Hindlimb muscle (tissue), 1 donor: ENCODE results near the gene OPCML. TPM values are rescaled to one million over a fixed set of nuclear protein-coding genes. Genes with fewer than 3 reads are reported as not detected.
A peak's percentile ranks its signal among the peaks of the same experiment; 100 is the strongest.

Experiments
- DNase-seq: peaks from one replicate; pipeline ENCODE4 v3.0.0-alpha.2; 2013
- polyA plus RNA-seq: library from polyadenylated mRNA; unstranded; fragments of 120-200 nt; gene quantifications from one replicate; pipeline ENCODE4 v1.2.1, GENCODE V29; 2013; ENCODE audit not compliant: insufficient read length

OPCML gene
- polyA plus RNA-seq: 1.1 TPM

DNA sequence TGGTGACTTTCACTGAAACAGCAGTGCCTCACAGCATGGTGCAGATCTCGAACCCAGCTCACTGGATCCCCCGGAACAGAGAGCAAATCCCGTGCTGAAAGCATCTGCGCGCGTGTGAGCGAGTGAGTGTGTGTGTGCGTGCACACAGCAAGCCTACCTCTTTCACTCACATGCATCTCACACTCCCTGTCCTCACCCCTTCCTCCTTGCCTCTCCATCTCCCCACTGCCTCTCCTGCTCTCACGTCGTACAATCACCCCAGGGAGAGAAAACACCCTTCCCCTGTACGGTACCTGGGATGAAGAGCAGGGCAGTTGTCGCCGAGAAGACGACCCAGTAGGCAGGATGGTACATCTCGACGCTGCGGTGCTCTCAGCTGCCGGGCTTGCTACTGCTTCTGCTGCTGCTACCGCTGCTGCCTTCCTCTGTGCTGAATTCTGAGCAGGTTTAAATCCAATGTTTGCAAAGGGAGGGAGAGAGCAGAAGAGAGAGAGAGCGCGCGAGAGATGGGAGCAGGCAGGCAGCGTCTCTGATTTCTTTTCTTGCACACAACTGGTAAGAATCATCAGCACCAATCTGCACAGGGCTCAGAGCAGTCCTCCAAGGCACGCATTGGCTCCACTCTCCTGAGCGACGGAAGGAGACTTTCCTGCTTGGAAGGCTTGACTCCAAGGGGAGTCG, at the start of gene OPCML:
OPCML (minus strand) TSS at position 531 of the 681 bp plus-strand sequence.
- no peak for DNase-seq

GRCh38 chr11:133581091-133581490, 48.8 kb upstream of the OPCML start:
- no peak for DNase-seq

DNA sequence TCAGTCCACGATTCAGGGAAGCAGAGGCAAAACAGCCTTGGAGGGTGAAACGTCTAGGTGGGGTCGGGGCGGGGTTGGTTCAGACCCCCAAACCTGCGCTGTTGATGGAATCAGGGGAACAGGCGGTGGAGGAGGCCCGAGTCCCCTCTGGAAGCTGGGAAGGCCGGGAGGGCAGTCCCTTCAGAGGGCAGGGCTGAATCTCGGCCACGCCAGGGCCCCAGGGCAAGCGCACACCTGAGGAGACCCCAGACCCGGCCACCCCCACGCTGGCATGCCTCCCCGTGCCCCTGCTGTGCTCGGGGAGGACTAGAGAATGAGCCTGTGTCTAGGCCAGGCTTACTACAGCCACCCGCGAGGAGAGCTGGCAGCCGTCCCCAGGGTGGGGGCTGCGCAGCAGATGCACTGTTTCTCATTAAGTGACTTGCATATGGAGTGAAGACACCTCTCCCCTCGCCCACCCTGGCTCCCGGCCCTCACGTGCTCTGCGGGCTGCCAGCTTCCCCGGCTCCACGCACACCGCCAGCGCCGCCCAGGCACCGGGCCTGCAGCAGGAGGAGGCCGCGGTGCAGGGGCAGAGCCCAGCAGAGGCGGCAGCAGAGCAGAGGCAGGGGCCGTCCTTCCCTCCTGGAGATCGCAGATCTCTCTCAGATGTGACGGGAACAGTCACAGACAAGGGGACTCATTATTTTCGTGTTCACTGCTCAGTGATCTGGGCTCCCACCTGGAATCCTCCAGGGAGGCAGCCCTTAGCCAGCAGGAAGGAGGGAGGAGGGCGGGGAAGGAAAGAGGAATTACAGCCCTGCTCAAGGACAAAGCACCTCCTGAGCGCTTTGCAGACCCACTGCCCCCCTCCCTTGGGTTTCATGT, 47.1 kb upstream of the OPCML start:
- DNase-seq: no peak

DNA sequence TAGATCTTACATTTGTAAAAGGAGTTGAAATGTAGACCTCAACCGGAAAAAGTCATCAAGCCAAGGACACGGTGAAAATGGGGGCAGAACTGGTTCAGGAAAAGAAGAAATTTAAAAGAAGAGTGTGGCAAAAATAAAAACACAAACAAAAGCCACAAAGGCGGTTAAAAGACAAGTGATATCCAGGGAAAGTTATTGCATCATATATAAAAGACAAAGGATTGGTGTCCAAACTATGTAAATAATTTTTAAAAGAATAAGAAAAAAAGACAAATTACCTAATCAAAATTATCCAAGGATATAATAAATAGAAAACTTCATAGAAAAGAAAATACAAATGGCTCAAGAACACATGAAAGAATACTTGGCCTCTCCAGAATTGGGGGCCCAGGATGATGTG, 45.1 kb upstream of the OPCML start:
- DNase-seq: no peak

GRCh38 chr11:133576351-133576750, 44.0 kb upstream of the OPCML start:
- DNase-seq: no peak

DNA sequence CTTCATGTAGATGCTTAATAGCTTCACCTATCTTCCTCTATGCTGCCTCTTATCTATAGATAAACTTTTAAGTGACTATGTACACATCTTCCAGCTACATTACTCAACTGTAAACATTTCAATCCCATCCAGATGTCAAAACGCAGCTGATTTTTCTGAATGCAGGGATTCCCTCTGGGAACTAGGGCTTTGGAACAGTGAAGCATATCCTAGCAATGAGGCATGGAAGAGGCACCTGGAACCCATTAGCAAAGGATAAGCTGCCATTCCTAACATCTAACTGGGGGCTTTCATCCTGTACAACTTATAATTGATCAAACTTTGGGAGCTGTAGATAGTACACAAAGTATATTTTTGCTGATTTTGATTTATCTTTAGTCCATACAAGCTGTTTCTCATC, 40.8 kb upstream of the OPCML start:
- no peak for DNase-seq

- no peak for DNase-seq
Observed at GRCh38 chr11:133570376-133570775, 38.1 kb upstream of the OPCML start.

DNA sequence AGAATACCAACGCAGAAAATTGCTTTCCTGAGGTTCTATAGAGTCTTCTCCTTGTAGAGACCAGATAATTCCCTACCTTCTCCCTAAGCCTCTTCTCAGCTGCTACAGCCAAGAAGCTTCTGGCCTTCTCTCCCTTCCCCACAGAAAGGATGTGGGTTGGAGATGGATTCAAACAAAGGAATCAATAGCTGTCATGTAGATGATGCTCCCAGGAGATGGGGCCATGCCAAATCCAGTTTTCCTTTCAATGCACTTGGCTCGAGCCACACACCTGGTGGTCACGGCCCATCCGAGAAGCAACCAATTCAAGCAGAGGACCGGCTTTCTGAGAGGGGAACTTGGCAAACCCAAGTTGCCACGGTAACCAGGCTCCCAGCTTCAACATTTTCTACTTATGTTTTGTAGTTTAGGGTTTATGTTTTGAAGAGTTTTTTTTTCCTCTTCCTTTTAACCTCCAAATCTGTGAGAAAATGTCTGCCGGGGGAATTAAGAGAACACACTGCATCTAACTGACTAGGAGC, 31.3 kb upstream of the OPCML start:
- no peak for DNase-seq

DNA sequence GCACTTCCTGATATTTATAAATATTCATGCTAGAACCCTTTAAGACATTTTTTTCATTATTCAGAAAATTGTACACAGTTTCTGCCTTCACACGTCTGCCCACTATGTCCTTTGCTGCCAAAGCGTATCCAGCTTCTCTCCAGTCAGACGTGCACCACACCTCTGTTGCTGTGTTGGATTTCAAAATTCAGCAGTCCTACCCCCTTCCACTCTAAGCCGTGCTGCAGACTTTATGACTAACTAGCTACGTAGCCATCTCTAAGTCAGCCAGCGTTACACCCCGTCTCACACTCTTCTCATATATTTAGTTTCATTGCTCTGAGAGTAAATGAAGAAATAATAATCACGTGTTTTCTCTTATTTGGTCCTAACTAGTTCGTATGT, 28.2 kb upstream of the OPCML start:
- peak; percentile 26 for DNase-seq

DNA sequence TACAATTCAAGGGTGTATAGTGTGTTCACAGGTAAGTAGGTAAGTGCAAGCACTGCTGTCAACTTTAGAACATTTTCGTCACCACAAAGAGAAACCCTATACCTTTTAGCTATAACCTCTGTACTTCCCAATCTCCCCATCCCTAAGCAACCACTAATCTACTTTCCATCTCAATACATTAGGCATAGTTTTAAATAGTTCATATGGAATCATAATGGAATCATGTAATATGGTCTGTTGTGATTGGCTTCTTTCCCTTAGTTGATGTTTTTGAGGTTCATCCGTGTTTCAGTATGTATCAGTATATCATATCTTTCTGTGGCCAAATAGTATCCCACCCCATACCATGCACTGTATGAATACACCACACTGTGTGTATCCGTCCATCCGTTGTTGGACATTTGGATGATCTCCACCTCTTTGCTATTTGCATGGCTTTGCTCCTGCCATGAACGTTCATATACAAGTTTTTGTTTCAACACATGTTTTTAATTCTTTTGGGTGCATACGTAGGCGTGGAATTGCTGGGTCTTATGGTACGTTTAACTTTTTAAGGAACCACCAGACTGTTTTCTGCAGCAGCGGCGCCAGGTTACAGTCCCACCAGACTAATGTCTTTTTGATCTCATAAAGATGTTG, 27.7 kb upstream of the OPCML start:
- no peak for DNase-seq

GRCh38 chr11:133559382-133559781, 27.1 kb upstream of the OPCML start:
- no peak for DNase-seq

- no peak for DNase-seq
Observed at GRCh38 chr11:133555034-133555433, 22.7 kb upstream of the OPCML start.

GRCh38 chr11:133553885-133554740, 21.8 kb upstream of the OPCML start:
- no peak for DNase-seq

- DNase-seq: no peak
Observed at GRCh38 chr11:133552938-133553337, 20.6 kb upstream of the OPCML start.

DNA sequence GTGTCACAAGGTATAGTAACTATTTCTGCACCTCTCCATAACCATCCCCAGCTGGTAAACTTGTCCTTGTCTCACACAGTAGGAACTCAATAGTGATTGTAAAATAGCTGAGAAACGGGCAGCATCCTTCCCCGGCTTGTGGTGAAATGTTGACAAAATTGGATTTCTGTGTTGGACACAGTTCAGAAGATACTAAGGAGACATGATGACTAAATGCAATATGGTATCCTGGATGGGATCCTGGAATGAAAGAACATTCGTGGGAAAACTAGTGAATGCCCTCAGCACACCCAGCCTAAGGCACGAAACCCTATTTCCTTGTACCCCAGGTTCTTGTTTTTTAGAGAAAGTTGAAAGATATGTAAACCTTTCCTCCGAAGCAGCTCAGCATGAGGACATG, 18.8 kb upstream of the OPCML start:
- DNase-seq: no peak

DNA sequence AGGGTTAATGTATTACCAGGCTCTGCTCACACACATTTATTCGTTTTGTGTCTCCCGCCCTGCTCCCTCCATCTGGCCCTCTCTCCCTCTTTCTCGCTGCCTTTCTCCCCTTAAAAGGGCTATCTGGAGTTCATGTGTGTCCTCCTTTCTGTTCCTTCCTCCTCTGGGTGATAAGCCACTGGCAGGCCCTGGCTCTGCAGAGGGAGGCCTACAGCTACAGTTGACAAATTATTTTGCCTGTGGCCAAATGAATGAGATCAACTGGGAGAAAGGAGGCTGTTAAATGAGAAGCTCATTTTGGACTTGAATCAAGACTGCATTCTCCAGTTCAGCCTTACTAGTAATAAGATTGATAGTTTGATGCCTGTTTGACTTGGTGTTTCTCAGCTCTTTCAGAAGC, 17.5 kb upstream of the OPCML start:
- no peak for DNase-seq

GRCh38 chr11:133548641-133549040, 16.3 kb upstream of the OPCML start:
- no peak for DNase-seq

GRCh38 chr11:133547808-133548494, 15.7 kb upstream of the OPCML start:
- no peak for DNase-seq

DNA sequence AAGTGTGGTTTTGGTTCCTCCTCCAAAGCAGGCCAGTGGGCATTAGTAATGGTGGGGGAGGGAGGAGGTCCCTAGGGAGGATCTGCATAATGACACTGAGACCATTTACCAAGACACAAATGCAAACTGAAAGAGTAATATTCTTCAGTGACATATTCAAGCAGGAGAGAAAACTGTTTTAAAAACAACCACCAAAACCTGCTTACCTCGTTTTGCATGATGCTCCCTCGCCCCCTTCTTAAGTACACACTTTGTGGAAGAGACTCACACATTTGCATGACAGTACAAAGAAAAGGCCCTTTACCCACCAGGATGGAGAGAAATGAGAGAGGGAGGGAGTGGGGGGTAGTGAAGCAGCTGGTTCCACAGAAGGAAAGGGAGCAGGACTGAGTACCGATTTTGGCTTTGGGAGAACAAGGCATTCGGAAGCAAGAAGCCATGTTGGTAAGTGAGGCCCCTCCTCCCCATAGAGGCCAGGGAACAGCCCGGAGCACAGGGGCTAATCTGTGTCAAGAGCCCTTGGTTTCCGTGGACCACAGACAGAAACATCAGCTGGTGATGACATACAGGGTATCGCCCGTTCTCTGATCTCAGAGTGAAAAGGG, 13.0 kb upstream of the OPCML start:
- DNase-seq: no peak

- DNase-seq: no peak
Observed at GRCh38 chr11:133541720-133542095, 9.4 kb upstream of the OPCML start.

- no peak for DNase-seq
Observed at GRCh38 chr11:133541021-133541719, 8.9 kb upstream of the OPCML start.
